Measurements from ENCODE around the gene BTD. TPM values are rescaled to one million over a fixed set of nuclear protein-coding genes. Genes with fewer than 3 reads are reported as not detected.

Gene BTD
- total and polyA plus RNA-seq, 4 donors: 13.1 to 33.3 (median 23.7) TPM

GRCh38 chr3:15657016-15657415 is 55.5 kb downstream of the BTD start:
- no peaks in the 10 kb centered on the region for H3K36me3 ChIP-seq (ENCODE audit: control insufficient read depth, insufficient read depth, low read length)
- H3K9me3 ChIP-seq (ENCODE audit: control insufficient read depth, insufficient read depth, low read length): peaks cover 2% of the 10 kb centered on the region
- H3K4me1 ChIP-seq (ENCODE audit: control insufficient read depth, insufficient read depth, low read length): no peaks in the 10 kb centered on the region
- H3K27me3 ChIP-seq (ENCODE audit: control insufficient read depth, insufficient read depth, low read length): no peaks in the 10 kb centered on the region
- no peak overlapping the region for H3K4me3 ChIP-seq (ENCODE audit: low read depth, low read length)
- no peak for DNase-seq (ENCODE audit: low read depth in 4 of 6, low spot score in 6 of 6)
- no peak overlapping the region for H3K27ac ChIP-seq (ENCODE audit: low read depth, low read length)

GRCh38 chr3:15659254-15659975 is 57.9 kb downstream of the BTD start:
- H3K27me3 ChIP-seq (ENCODE audit: control insufficient read depth, insufficient read depth, low read length): no peaks in the 10 kb centered on the region
- no peaks in the 10 kb centered on the region for H3K36me3 ChIP-seq (ENCODE audit: control insufficient read depth, insufficient read depth, low read length)
- no peak overlapping the region for H3K4me3 ChIP-seq (ENCODE audit: low read depth, low read length)
- peak in 1 of 6 donors; percentile 41 for DNase-seq (ENCODE audit: low read depth in 4 of 6, low spot score in 6 of 6)
- peaks cover 2% of the 10 kb centered on the region for H3K9me3 ChIP-seq (ENCODE audit: control insufficient read depth, insufficient read depth, low read length)
- no peak overlapping the region for H3K27ac ChIP-seq (ENCODE audit: low read depth, low read length)
- no peaks in the 10 kb centered on the region for H3K4me1 ChIP-seq (ENCODE audit: control insufficient read depth, insufficient read depth, low read length)
- 70% methylated on average over 2 of the region's 5 CpGs for WGBS (ENCODE audit: insufficient coverage)

- Histone ChIP-seq H3K27me3 (ENCODE audit: control insufficient read depth, insufficient read depth, low read length) (no peaks in the 10 kb centered on the region), H3K4me1 (ENCODE audit: control insufficient read depth, insufficient read depth, low read length) (no peaks in the 10 kb centered on the region), H3K27ac (ENCODE audit: low read depth, low read length) (no peak overlapping the region), H3K36me3 (ENCODE audit: control insufficient read depth, insufficient read depth, low read length) (no peaks in the 10 kb centered on the region), H3K9me3 (ENCODE audit: control insufficient read depth, insufficient read depth, low read length) (peaks cover 2% of the 10 kb centered on the region), H3K4me3 (ENCODE audit: low read depth, low read length) (no peak overlapping the region)
- 79% methylated on average over 5 of the region's 7 CpGs for WGBS (ENCODE audit: insufficient coverage)
- no peak for DNase-seq (ENCODE audit: low read depth in 4 of 6, low spot score in 6 of 6)
Observed at GRCh38 chr3:15660055-15660935, 58.8 kb downstream of the BTD start.

GRCh38 chr3:15664144-15664543 is 62.6 kb downstream of the BTD start:
- DNase-seq (ENCODE audit: low read depth in 4 of 6, low spot score in 6 of 6): peak in 1 of 6 donors; percentile 33
- Histone ChIP-seq H3K36me3 (ENCODE audit: control insufficient read depth, insufficient read depth, low read length) (no peaks in the 10 kb centered on the region), H3K4me3 (ENCODE audit: low read depth, low read length) (no peak overlapping the region), H3K4me1 (ENCODE audit: control insufficient read depth, insufficient read depth, low read length) (no peaks in the 10 kb centered on the region), H3K9me3 (ENCODE audit: control insufficient read depth, insufficient read depth, low read length) (no peaks in the 10 kb centered on the region), H3K27ac (ENCODE audit: low read depth, low read length) (peak overlapping the region; percentile 42), H3K27me3 (ENCODE audit: control insufficient read depth, insufficient read depth, low read length) (no peaks in the 10 kb centered on the region)
- no CpG with 5 or more reads among the region's 1 CpG for WGBS (ENCODE audit: insufficient coverage)

- WGBS (ENCODE audit: insufficient coverage): 100% methylated on average over 3 of the region's 5 CpGs
- Histone ChIP-seq H3K4me1 (ENCODE audit: control insufficient read depth, insufficient read depth, low read length) (no peaks in the 10 kb centered on the region), H3K36me3 (ENCODE audit: control insufficient read depth, insufficient read depth, low read length) (peaks cover 4% of the 10 kb centered on the region), H3K9me3 (ENCODE audit: control insufficient read depth, insufficient read depth, low read length) (no peaks in the 10 kb centered on the region), H3K27me3 (ENCODE audit: control insufficient read depth, insufficient read depth, low read length) (no peaks in the 10 kb centered on the region), H3K4me3 (ENCODE audit: low read depth, low read length) (no peak overlapping the region), H3K27ac (ENCODE audit: low read depth, low read length) (peak overlapping the region; percentile 8)
- no peak for DNase-seq (ENCODE audit: low read depth in 4 of 6, low spot score in 6 of 6)
Observed at GRCh38 chr3:15665510-15666150, 64.1 kb downstream of the BTD start.

- H3K4me1 ChIP-seq (ENCODE audit: control insufficient read depth, insufficient read depth, low read length): no peaks in the 10 kb centered on the region
- peaks cover 4% of the 10 kb centered on the region for H3K36me3 ChIP-seq (ENCODE audit: control insufficient read depth, insufficient read depth, low read length)
- DNase-seq (ENCODE audit: low read depth in 4 of 6, low spot score in 6 of 6): no peak
- H3K9me3 ChIP-seq (ENCODE audit: control insufficient read depth, insufficient read depth, low read length): no peaks in the 10 kb centered on the region
- no peak overlapping the region for H3K4me3 ChIP-seq (ENCODE audit: low read depth, low read length)
- H3K27me3 ChIP-seq (ENCODE audit: control insufficient read depth, insufficient read depth, low read length): no peaks in the 10 kb centered on the region
- WGBS (ENCODE audit: insufficient coverage): 85% methylated on average over 3 of the region's 5 CpGs
- no peak overlapping the region for H3K27ac ChIP-seq (ENCODE audit: low read depth, low read length)
Observed at GRCh38 chr3:15666277-15666676, 64.7 kb downstream of the BTD start.

GRCh38 chr3:15667484-15667883 is 65.9 kb downstream of the BTD start:
- Histone ChIP-seq H3K36me3 (ENCODE audit: control insufficient read depth, insufficient read depth, low read length) (peaks cover 6% of the 10 kb centered on the region), H3K4me1 (ENCODE audit: control insufficient read depth, insufficient read depth, low read length) (no peaks in the 10 kb centered on the region), H3K27ac (ENCODE audit: low read depth, low read length) (no peak overlapping the region), H3K4me3 (ENCODE audit: low read depth, low read length) (no peak overlapping the region), H3K27me3 (ENCODE audit: control insufficient read depth, insufficient read depth, low read length) (no peaks in the 10 kb centered on the region), H3K9me3 (ENCODE audit: control insufficient read depth, insufficient read depth, low read length) (no peaks in the 10 kb centered on the region)
- no peak for DNase-seq (ENCODE audit: low read depth in 4 of 6, low spot score in 6 of 6)
- no CpG with 5 or more reads among the region's 3 CpGs for WGBS (ENCODE audit: insufficient coverage)

- no peaks in the 10 kb centered on the region for H3K27me3 ChIP-seq (ENCODE audit: control insufficient read depth, insufficient read depth, low read length)
- no peaks in the 10 kb centered on the region for H3K9me3 ChIP-seq (ENCODE audit: control insufficient read depth, insufficient read depth, low read length)
- H3K4me3 ChIP-seq (ENCODE audit: low read depth, low read length): no peak overlapping the region
- 100% methylated on average over 1 of the region's 1 CpG for WGBS (ENCODE audit: insufficient coverage)
- no peak for DNase-seq (ENCODE audit: low read depth in 4 of 6, low spot score in 6 of 6)
- H3K27ac ChIP-seq (ENCODE audit: low read depth, low read length): no peak overlapping the region
- peaks cover 23% of the 10 kb centered on the region for H3K36me3 ChIP-seq (ENCODE audit: control insufficient read depth, insufficient read depth, low read length)
- no peaks in the 10 kb centered on the region for H3K4me1 ChIP-seq (ENCODE audit: control insufficient read depth, insufficient read depth, low read length)
Observed at GRCh38 chr3:15673536-15673935, 72.0 kb downstream of the BTD start.

- H3K27ac ChIP-seq (ENCODE audit: low read depth, low read length): no peak overlapping the region
Observed at GRCh38 chr3:15676259-15676658, 74.7 kb downstream of the BTD start.

More at GRCh38 chr3:15676259-15676658, 74.7 kb downstream of the BTD start:
- H3K4me1 ChIP-seq (ENCODE audit: control insufficient read depth, insufficient read depth, low read length): no peaks in the 10 kb centered on the region
- H3K4me3 ChIP-seq (ENCODE audit: low read depth, low read length): no peak overlapping the region
- DNase-seq (ENCODE audit: low read depth in 4 of 6, low spot score in 6 of 6): no peak
- no CpG with 5 or more reads among the region's 2 CpGs for WGBS (ENCODE audit: insufficient coverage)
- H3K9me3 ChIP-seq (ENCODE audit: control insufficient read depth, insufficient read depth, low read length): no peaks in the 10 kb centered on the region
- peaks cover 23% of the 10 kb centered on the region for H3K36me3 ChIP-seq (ENCODE audit: control insufficient read depth, insufficient read depth, low read length)
- no peaks in the 10 kb centered on the region for H3K27me3 ChIP-seq (ENCODE audit: control insufficient read depth, insufficient read depth, low read length)
